ENCODE results near the gene CYTH1.
A peak's percentile ranks its signal among the peaks of the same experiment; 100 is the strongest.

Gene CYTH1

GRCh38 chr17:78697554-78698343 lies 84.3 kb downstream of the CYTH1 start:
- H3K27me3 ChIP-seq, result no peaks in the 10 kb centered on the region
- H3K27ac ChIP-seq, result peak overlapping the region; percentile 5
- H3K4me1 ChIP-seq (ENCODE audit: control insufficient read depth in 1 of 2, insufficient read depth in 1 of 2, low read depth in 1 of 2, low read length in 1 of 2), result no peaks in the 10 kb centered on the region
- H3K4me3 ChIP-seq (ENCODE audit: low read depth in 1 of 2, low read length in 1 of 2), result no peak overlapping the region
- no peaks in the 10 kb centered on the region for H3K9me3 ChIP-seq
- TF ChIP-seq, protein P1, sequence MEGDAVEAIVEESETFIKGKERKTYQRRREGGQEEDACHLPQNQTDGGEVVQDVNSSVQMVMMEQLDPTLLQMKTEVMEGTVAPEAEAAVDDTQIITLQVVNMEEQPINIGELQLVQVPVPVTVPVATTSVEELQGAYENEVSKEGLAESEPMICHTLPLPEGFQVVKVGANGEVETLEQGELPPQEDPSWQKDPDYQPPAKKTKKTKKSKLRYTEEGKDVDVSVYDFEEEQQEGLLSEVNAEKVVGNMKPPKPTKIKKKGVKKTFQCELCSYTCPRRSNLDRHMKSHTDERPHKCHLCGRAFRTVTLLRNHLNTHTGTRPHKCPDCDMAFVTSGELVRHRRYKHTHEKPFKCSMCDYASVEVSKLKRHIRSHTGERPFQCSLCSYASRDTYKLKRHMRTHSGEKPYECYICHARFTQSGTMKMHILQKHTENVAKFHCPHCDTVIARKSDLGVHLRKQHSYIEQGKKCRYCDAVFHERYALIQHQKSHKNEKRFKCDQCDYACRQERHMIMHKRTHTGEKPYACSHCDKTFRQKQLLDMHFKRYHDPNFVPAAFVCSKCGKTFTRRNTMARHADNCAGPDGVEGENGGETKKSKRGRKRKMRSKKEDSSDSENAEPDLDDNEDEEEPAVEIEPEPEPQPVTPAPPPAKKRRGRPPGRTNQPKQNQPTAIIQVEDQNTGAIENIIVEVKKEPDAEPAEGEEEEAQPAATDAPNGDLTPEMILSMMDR (IDR thresholded peaks at IDR 0.05), result no peak
- peaks cover 99% of the 10 kb centered on the region for H3K36me3 ChIP-seq

DNA sequence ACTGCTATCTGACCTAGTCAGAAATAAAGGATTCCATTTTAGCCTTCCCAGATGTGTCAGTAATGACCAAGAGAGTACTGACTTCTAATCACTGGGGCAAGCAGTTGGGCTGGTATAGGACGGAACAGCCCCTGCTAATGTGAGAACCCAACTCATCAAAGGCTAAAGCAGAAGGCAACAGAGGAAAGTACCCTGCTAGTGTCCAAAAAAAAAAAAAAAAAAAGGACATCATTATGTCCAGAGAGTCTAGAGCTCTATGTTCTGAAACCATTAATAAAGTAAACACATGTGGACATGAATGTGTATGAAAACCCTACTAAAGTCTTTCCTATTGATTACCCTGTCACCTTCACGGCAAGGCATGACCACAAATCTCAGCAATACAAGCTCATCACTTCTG lies 85.0 kb downstream of the CYTH1 start:
- TF ChIP-seq, protein P1 (IDR thresholded peaks at IDR 0.05), result no peak
- peaks cover 99% of the 10 kb centered on the region for H3K36me3 ChIP-seq
- peak overlapping the region; percentile 5 for H3K27ac ChIP-seq
- no peaks in the 10 kb centered on the region for H3K27me3 ChIP-seq
- no peaks in the 10 kb centered on the region for H3K9me3 ChIP-seq
- H3K4me3 ChIP-seq (ENCODE audit: low read depth in 1 of 2, low read length in 1 of 2), result no peak overlapping the region
- no peaks in the 10 kb centered on the region for H3K4me1 ChIP-seq (ENCODE audit: control insufficient read depth in 1 of 2, insufficient read depth in 1 of 2, low read depth in 1 of 2, low read length in 1 of 2)

GRCh38 chr17:78696016-78696982 lies 85.8 kb downstream of the CYTH1 start:
- H3K9me3 ChIP-seq, result no peaks in the 10 kb centered on the region
- H3K27me3 ChIP-seq, result no peaks in the 10 kb centered on the region
- no peaks in the 10 kb centered on the region for H3K4me1 ChIP-seq (ENCODE audit: control insufficient read depth in 1 of 2, insufficient read depth in 1 of 2, low read depth in 1 of 2, low read length in 1 of 2)
- peaks cover 99% of the 10 kb centered on the region for H3K36me3 ChIP-seq
- H3K4me3 ChIP-seq (ENCODE audit: low read depth in 1 of 2, low read length in 1 of 2), result no peak overlapping the region
- no peak overlapping the region for H3K27ac ChIP-seq
- TF ChIP-seq, protein P1 (IDR thresholded peaks at IDR 0.05), result no peak

DNA sequence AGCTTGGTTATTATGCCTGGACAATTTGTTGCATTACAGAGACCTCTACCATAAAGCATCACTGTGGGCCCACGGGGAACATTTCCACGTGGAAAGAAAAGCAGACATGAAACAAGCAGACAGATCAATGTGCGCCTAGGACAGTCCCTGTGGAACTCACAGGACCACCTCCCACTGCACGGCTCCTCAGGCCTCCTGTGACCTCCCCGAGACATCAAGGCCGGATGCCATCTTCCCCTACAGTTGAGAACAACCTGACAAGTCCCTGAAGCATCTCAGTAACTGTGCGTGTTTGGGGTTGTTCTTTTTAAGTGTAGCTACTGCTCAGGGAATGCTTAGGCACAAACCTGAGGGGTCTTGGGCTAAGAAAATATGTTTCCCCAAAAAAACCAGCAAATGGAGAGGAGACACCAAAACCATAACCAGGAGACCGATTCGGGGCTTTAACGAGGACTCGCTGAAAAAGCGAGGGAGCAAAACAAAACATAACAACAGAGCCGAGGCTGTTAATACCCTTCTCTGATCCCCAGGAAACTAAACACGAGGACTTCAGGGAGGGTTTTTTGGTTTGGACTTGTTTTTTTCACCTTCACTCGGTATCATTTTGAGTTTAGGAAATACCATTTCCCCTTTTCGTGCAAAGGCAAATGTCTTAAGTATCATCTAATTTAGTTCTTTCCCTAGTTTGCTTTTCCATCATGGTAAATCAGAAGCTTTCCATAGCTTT lies 87.1 kb downstream of the CYTH1 start:
- peaks cover 96% of the 10 kb centered on the region for H3K36me3 ChIP-seq
- TF ChIP-seq, protein P1 (IDR thresholded peaks at IDR 0.05), result no peak
- H3K27me3 ChIP-seq, result no peaks in the 10 kb centered on the region
- H3K27ac ChIP-seq, result no peak overlapping the region
- no peaks in the 10 kb centered on the region for H3K9me3 ChIP-seq
- no peak overlapping the region for H3K4me3 ChIP-seq (ENCODE audit: low read depth in 1 of 2, low read length in 1 of 2)
- no peaks in the 10 kb centered on the region for H3K4me1 ChIP-seq (ENCODE audit: control insufficient read depth in 1 of 2, insufficient read depth in 1 of 2, low read depth in 1 of 2, low read length in 1 of 2)

DNA sequence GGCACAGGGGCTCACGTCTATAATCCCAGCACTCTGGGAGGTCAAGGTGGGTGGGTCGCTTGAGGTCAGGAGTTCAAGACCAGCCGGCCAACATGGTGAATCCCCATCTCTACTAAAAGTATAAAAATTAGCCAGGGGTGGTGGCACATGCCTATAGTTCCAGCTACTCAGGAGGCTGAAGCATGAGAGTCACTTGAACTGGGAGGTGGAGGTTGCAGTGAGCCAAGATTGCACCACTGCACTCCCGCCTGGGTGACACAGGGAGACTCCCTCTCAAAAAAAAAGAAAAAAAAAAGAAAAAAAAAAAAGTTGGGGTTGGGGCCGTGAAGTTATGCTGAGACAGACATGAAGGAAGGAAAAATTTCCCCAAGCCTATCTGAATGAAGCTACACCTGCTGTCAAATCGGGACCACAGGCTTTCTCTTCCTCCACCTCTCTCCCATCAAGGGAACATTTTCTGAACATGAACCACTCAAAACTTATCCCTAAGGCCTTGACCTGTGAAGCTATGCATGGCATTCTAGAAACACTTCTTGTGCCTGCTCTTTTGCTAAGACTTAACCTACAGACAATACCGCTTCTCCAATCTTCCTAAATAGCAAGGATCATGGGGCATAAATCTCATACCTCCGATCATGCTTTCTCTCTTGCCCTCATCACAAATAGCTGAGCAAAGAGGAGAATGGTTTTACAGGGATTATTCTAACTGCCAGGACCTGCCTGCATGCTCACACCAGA lies 88.6 kb downstream of the CYTH1 start:
- TF ChIP-seq, protein P1 (IDR thresholded peaks at IDR 0.05), result no peak
- Histone ChIP-seq H3K27ac (no peak overlapping the region), H3K4me1 (ENCODE audit: control insufficient read depth in 1 of 2, insufficient read depth in 1 of 2, low read depth in 1 of 2, low read length in 1 of 2) (no peaks in the 10 kb centered on the region), H3K9me3 (no peaks in the 10 kb centered on the region), H3K36me3 (peaks cover 96% of the 10 kb centered on the region), H3K27me3 (no peaks in the 10 kb centered on the region), H3K4me3 (ENCODE audit: low read depth in 1 of 2, low read length in 1 of 2) (no peak overlapping the region)
